ENCODE measurements around the gene SLC1A7.

GRCh38 chr1:53176452-53177208 is 34.2 kb upstream of the SLC1A7 start:
- TF ChIP-seq, protein P1, sequence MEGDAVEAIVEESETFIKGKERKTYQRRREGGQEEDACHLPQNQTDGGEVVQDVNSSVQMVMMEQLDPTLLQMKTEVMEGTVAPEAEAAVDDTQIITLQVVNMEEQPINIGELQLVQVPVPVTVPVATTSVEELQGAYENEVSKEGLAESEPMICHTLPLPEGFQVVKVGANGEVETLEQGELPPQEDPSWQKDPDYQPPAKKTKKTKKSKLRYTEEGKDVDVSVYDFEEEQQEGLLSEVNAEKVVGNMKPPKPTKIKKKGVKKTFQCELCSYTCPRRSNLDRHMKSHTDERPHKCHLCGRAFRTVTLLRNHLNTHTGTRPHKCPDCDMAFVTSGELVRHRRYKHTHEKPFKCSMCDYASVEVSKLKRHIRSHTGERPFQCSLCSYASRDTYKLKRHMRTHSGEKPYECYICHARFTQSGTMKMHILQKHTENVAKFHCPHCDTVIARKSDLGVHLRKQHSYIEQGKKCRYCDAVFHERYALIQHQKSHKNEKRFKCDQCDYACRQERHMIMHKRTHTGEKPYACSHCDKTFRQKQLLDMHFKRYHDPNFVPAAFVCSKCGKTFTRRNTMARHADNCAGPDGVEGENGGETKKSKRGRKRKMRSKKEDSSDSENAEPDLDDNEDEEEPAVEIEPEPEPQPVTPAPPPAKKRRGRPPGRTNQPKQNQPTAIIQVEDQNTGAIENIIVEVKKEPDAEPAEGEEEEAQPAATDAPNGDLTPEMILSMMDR (IDR thresholded peaks at IDR 0.05): peak; percentile 82
- TF ChIP-seq POLR2AphosphoS5 (IDR thresholded peaks at IDR 0.05; ENCODE audit: low read depth, low read length) (no peak), REST (IDR thresholded peaks at IDR 0.05; ENCODE audit: insufficient read depth in 1 of 2, low read depth in 2 of 2, low read length in 1 of 2) (no peak), SIN3A (IDR thresholded peaks at IDR 0.05; ENCODE audit: borderline replicate concordance, insufficient read depth, low read depth, low read length) (no peak)
